Measurements from ENCODE around the gene LRRFIP1. TPM values are rescaled to one million over a fixed set of nuclear protein-coding genes. Genes with fewer than 3 reads are reported as not detected.

Gene LRRFIP1
- polyA plus RNA-seq, 1 of the 3 experiments (the other 2 are of a cell fraction): 47.3 TPM

DNA sequence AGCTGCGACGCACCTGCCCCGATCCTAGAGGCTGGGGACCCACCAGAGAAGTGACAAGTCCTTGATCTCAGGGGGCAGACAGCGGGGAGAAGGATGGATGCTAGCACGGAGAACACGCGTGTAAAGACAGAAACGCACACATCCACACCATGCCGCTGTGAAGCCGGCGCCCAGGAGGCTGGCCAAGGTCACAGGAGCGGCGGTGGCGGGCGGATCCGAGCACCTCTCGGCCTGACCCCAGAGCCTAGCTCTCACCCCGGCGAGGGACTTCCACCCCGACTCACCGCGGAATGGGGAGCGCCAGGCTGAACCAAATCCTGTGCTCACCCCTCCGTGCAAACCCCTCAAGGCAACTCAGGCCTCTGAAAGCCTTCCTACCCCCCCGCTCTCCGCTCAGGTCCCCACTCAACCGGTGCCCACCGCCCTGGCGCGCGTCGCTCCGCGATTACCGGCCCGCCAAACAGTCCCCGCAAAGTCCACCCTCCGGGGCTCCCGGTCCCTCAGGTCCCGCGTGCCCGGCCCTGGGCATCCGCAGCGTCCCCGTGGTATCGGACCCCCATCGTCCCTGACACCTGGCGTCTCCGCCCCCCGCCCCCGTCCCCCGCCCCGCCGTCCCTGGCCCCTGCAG is 460 bp upstream of the LRRFIP1 start:
- 60% methylated on average over 25 of the region's 54 CpGs for WGBS (ENCODE audit: low lambda C conversion rate)
- no peak for DNase-seq
- Histone ChIP-seq H3K9me3 (no peaks in the 10 kb centered on the region), H3K27ac (ENCODE audit: low read depth in 2 of 2, low read length in 1 of 2) (no peak overlapping the region), H2AFZ (ENCODE audit: low read depth) (no peak overlapping the region), H3K9me2 (no peaks in the 10 kb centered on the region), H3K36me3 (replicated peaks in 1 of 2; ENCODE audit: control insufficient read depth in 1 of 2, insufficient read depth in 2 of 2, low read length in 1 of 2) (peaks cover 0 to 12% of the 10 kb centered on the region in 2 experiments), H3F3A (replicated peaks; ENCODE audit: insufficient read depth) (peaks cover 5% of the 10 kb centered on the region), H4K20me1 (ENCODE audit: insufficient read depth) (peaks cover 10% of the 10 kb centered on the region; the same call in 1 of the 2 replicates), H3K4me3 (ENCODE audit: low read depth in 2 of 2, low read length in 1 of 2) (peak overlapping the region; percentile 55 to 78), H3K27me3 (ENCODE audit: insufficient read depth) (no peaks in the 10 kb centered on the region), H3K9ac (0 out of 2 replicates have a peak overlapping the region, but pooled peaks have one; percentile 21), H3K4me2 (peak overlapping the region; percentile 76; the same call in 1 of the 2 replicates), H3K79me2 (ENCODE audit: insufficient read depth) (peaks cover 38% of the 10 kb centered on the region), H3K4me1 (ENCODE audit: control insufficient read depth in 1 of 2, insufficient read depth in 2 of 2, low read depth in 1 of 2, low read length in 1 of 2) (peaks cover 8 to 14% of the 10 kb centered on the region in 2 experiments)
- TF ChIP-seq TAF1 (IDR thresholded peaks at IDR 0.05; ENCODE audit: borderline replicate concordance, low read depth, low read length) (no peak), RCOR1 (IDR thresholded peaks at IDR 0.05; ENCODE audit: low read length) (no peak), NFIC (IDR thresholded peaks at IDR 0.05; ENCODE audit: borderline replicate concordance) (no peak), SMC3 (IDR thresholded peaks at IDR 0.05; ENCODE audit: low read depth, low read length) (no peak), MXI1 (IDR thresholded peaks at IDR 0.05; ENCODE audit: low read depth, low read length) (no peak), GABPA (IDR thresholded peaks at IDR 0.05; ENCODE audit: low read depth) (no peak), MEF2A (IDR thresholded peaks at IDR 0.05; ENCODE audit: borderline replicate concordance, low read depth) (no peak), YY1 (IDR thresholded peaks at IDR 0.05; ENCODE audit: low read depth) (no peak), ELF1 (IDR thresholded peaks at IDR 0.05) (no peak)
- TF ChIP-seq, protein P1, sequence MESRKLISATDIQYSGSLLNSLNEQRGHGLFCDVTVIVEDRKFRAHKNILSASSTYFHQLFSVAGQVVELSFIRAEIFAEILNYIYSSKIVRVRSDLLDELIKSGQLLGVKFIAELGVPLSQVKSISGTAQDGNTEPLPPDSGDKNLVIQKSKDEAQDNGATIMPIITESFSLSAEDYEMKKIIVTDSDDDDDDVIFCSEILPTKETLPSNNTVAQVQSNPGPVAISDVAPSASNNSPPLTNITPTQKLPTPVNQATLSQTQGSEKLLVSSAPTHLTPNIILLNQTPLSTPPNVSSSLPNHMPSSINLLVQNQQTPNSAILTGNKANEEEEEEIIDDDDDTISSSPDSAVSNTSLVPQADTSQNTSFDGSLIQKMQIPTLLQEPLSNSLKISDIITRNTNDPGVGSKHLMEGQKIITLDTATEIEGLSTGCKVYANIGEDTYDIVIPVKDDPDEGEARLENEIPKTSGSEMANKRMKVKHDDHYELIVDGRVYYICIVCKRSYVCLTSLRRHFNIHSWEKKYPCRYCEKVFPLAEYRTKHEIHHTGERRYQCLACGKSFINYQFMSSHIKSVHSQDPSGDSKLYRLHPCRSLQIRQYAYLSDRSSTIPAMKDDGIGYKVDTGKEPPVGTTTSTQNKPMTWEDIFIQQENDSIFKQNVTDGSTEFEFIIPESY (IDR thresholded peaks at IDR 0.05; ENCODE audit: borderline replicate concordance, low read depth): no peak
- ChIA-PET POLR2A (no interaction called here), CTCF (interaction anchor here (0.8 to 1.4 kb wide), 2 partner anchors 114 to 118 kb away, joined by 3 to 4 read pairs; no protein-coding TSS in a partner anchor)

DNA sequence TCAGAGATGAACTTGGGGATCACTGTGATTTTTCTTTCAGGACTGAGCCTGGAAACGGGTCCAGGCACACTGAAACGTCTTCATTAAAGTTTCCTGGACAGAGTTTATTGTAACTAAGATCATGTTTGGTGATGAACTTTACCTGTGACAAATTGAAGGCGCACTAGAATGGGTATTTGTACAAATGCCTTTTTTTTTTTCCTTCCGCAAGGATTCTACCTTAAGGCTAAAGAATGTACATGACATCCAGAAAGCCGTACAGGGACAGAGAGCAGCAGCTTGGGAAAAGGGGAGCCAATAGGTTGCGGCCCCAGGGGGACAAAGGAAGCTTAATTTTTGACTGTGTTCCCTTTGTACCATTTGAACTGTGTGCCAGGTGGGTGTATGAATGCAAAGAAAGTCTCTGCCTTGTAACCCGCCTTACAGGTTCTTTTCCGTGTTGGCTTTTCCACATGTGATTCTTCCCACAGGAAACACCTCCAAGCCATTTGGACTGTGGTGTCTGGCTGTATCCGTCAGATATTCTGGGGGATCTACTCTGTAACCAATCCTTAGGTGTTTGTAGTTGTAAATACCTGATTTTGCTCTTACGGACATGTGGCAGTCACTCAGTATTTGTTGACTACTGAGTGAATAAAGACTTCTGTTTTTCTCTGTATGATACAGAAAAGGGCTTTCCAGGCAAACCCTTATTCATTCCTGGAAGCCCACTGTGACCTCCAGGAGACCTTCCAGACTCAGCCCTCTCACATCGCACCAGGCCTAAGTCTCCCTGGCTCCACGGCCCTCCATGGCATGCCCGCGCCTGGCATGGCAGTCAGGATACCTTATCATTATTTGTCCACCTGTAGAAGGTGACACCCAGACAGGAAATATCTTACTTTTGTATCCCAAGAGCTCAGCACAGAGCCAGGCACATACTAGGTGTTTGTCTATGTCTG is 1.1 kb downstream of the LRRFIP1 start:
- no peaks in the 10 kb centered on the region for H3K9me3 ChIP-seq
- no peak for DNase-seq
- CTCF ChIA-PET: interaction anchor here (1.0 to 1.5 kb wide), 3 partner anchors 10 to 74 kb away, joined by 3 to 6 read pairs (median 4); no protein-coding TSS in a partner anchor
- TF ChIP-seq NRF1 (IDR thresholded peaks at IDR 0.05; ENCODE audit: low read depth, low read length) (no peak), MEF2A (IDR thresholded peaks at IDR 0.05; ENCODE audit: borderline replicate concordance, low read depth) (no peak), TAF1 (IDR thresholded peaks at IDR 0.05; ENCODE audit: borderline replicate concordance, low read depth, low read length) (0 out of 2 replicates have a peak, but pooled peaks have one; percentile 10)
- H3K9me2 ChIP-seq: no peaks in the 10 kb centered on the region
- H2AFZ ChIP-seq (ENCODE audit: low read depth): no peak overlapping the region
- peaks cover 8 to 14% of the 10 kb centered on the region in 2 experiments for H3K4me1 ChIP-seq (ENCODE audit: control insufficient read depth in 1 of 2, insufficient read depth in 2 of 2, low read depth in 1 of 2, low read length in 1 of 2)
- peaks cover under 1% of the 10 kb centered on the region for H3F3A ChIP-seq (replicated peaks; ENCODE audit: insufficient read depth)
- WGBS (ENCODE audit: low lambda C conversion rate): 72% methylated on average over 14 of the region's 14 CpGs
- H3K4me2 ChIP-seq: peak overlapping the region; percentile 78
- POLR2A ChIA-PET: interaction anchor here (0.6 kb wide), 1 partner anchor 12 kb away, joined by 3 read pairs; no protein-coding TSS in a partner anchor
- no peaks in the 10 kb centered on the region for H3K27me3 ChIP-seq (ENCODE audit: insufficient read depth)
- peak overlapping the region; percentile 71 to 78 for H3K4me3 ChIP-seq (ENCODE audit: low read depth in 2 of 2, low read length in 1 of 2)
- H3K9ac ChIP-seq: peak overlapping the region; percentile 51
- peaks cover 0 to 16% of the 10 kb centered on the region in 2 experiments for H3K36me3 ChIP-seq (replicated peaks in 1 of 2; ENCODE audit: control insufficient read depth in 1 of 2, insufficient read depth in 2 of 2, low read length in 1 of 2)
- H4K20me1 ChIP-seq (ENCODE audit: insufficient read depth): peaks cover 10% of the 10 kb centered on the region; the same call in 1 of the 2 replicates
- H3K79me2 ChIP-seq (ENCODE audit: insufficient read depth): peaks cover 54% of the 10 kb centered on the region
- H3K27ac ChIP-seq (ENCODE audit: low read depth in 2 of 2, low read length in 1 of 2): peak overlapping the region; percentile 10 to 53; a peak in 2 of 4 replicates

All from SK-N-SH (cell line).